Fibroblast of villous mesenchyme (primary cell): ENCODE results near the gene IRAK1BP1. TPM values are rescaled to one million over a fixed set of nuclear protein-coding genes. Genes with fewer than 3 reads are reported as not detected.

Experiments
- DNase-seq: peaks from one replicate; pipeline ENCODE4 v3.0.0-alpha.2; 2010; ENCODE audit warnings: low read depth
- H3K4me3 ChIP-seq: 2 replicates; pipeline ENCODE4 v1.5.1; 2011; ENCODE audit warnings: low read depth, mild to moderate bottlenecking, low read length
- CTCF ChIP-seq: IDR thresholded peaks from 2 replicates; pipeline ENCODE4 v1.5.1; 2012; ENCODE audit warnings: low read depth, mild to moderate bottlenecking, low read length; ENCODE audit not compliant: insufficient read depth
- total RNA-seq: library from RNA; depleted of rRNA; stranded (reverse); fragments of >200 nt; gene quantifications from 2 replicates; pipeline ENCODE4 v1.2.3, GENCODE V29; 2012

IRAK1BP1 gene
- total RNA-seq, result 4.2 and 6.5 TPM in 2 replicates

GRCh38 chr6:78867370-78868040 is at the start of gene IRAK1BP1:
Gene IRAK1BP1, plus strand, starts transcription at chr6:78867551. Its CDS starts 26 bp downstream, at chr6:78867577.
- peak; percentile 9 for TF ChIP-seq CTCF
- DNase-seq, result peak; percentile 74
- H3K4me3 ChIP-seq, result peak within 1 kb of the TSS; percentile 89

GRCh38 chr6:78824045-78824444 is 43.3 kb upstream of the IRAK1BP1 start:
- TF ChIP-seq CTCF, result no peak
- H3K4me3 ChIP-seq, result no peak overlapping the region
- DNase-seq, result no peak

- no peak overlapping the region for H3K4me3 ChIP-seq
- no peak for TF ChIP-seq CTCF
- DNase-seq, result no peak
Observed at GRCh38 chr6:78829407-78829806, 37.9 kb upstream of the IRAK1BP1 start.

GRCh38 chr6:78830805-78831204 is 36.5 kb upstream of the IRAK1BP1 start:
- no peak for DNase-seq
- no peak for TF ChIP-seq CTCF
- no peak overlapping the region for H3K4me3 ChIP-seq

GRCh38 chr6:78831492-78831891 is 35.9 kb upstream of the IRAK1BP1 start:
- DNase-seq, result peak; percentile 19
- no peak for TF ChIP-seq CTCF
- no peak overlapping the region for H3K4me3 ChIP-seq

GRCh38 chr6:78832091-78832808 is 35.1 kb upstream of the IRAK1BP1 start:
- no peak for DNase-seq
- H3K4me3 ChIP-seq, result no peak overlapping the region
- TF ChIP-seq CTCF, result no peak
